Fibroblast of the aortic adventitia (primary cell): ENCODE results near the gene MED27. TPM values are rescaled to one million over a fixed set of nuclear protein-coding genes. Genes with fewer than 3 reads are reported as not detected.

Experiments used
- DNase-seq: peaks from one replicate; pipeline ENCODE4 v3.0.0-alpha.2; 2010; ENCODE audit warnings: low read depth
- H3K4me3 ChIP-seq: 2 replicates; pipeline ENCODE4 v1.5.1; 2011; ENCODE audit warnings: low read depth, mild to moderate bottlenecking, control low read depth, low read length, moderate library complexity
- CTCF ChIP-seq: IDR thresholded peaks from 2 replicates; pipeline ENCODE4 v1.5.1; 2011; ENCODE audit warnings: mild to moderate bottlenecking, low read length, control low read depth, inconsistent platforms; ENCODE audit not compliant: insufficient read depth
- total RNA-seq: library from RNA; depleted of rRNA; stranded (reverse); fragments of >200 nt; gene quantifications from 2 replicates; pipeline ENCODE4 v1.2.3, GENCODE V29; 2012; ENCODE audit warnings: low replicate concordance

MED27 gene
- total RNA-seq, 1 donor: 29.4 TPM

DNA sequence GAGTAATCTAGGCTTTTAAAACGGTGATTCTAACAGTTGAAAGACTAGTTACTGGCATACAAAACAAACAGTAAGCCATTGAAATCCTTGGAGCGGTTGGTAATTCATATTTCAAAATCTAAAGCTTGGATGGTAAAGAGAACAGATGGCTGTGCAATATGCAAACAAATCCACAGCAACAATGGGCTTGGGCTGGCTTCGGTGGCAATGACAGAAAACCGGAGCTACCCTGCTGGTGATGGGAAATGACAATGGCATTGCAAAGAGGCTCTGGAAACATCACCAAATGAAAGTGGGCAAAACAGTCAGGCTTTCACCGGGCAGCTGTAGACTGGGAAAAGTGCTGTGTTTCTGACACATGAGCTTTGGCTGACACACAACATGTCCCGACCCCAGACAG is 42.2 kb downstream of the MED27 start:
- DNase-seq: no peak
- no peak overlapping the region for H3K4me3 ChIP-seq
- no peak for TF ChIP-seq CTCF

GRCh38 chr9:132036521-132036920 is 43.1 kb downstream of the MED27 start:
- H3K4me3 ChIP-seq: no peak overlapping the region
- no peak for TF ChIP-seq CTCF
- DNase-seq: no peak

DNA sequence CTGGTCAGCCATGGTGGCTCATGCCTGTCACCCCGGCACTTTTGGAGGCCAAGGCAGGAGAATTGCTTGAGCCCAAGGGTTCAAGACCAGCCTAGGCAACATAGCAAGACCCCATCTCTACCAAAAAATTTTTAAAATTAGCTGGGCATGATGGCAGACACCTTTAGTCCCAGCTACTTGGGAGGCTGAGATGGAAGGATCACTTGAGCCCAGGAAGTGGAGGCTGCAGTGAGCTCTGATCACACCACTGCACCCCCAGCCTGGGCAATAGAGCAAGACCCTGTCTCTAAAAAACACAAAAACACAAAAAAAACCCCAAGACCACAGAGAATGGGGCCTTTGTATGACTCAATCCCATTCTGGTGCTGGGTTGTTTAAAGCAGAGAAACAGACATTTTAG is 44.0 kb downstream of the MED27 start:
- DNase-seq: no peak
- no peak for TF ChIP-seq CTCF
- H3K4me3 ChIP-seq: no peak overlapping the region

DNA sequence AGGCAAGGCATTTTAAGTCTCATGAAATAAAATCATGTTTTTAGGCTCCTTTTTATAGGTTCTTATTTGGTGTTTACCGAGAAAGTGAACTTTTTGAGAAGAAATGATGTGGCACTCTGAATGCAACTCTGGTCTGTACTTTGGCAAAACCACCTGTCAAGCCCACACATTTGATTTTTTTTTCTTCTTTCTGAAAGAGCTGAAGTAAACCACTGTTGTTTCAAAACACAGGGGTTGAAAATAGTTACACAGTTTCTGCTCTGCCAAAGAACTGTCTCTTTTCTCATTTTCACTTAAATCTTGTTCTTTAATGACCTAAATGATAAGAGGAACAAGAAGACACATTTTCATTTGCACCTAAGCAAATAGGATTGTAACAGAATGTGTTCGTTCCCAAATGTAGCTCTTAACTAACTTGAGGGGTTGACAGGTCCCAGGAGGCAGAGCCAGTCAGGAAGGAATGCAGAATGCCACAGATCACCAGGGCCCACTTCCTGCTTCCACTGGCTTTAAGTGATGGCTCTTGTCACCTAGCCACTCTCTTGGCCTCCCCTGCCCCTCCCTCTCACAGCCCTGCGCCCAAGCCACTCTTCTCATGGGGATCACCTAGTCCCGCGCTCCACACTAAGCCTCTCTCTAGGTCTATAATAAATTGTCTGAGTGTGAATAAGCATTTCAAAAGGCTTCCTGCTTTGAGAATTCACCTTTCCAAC is 47.3 kb downstream of the MED27 start:
- no peak overlapping the region for H3K4me3 ChIP-seq
- DNase-seq: no peak
- no peak for TF ChIP-seq CTCF

- H3K4me3 ChIP-seq: no peak overlapping the region
- DNase-seq: no peak
- TF ChIP-seq CTCF: no peak
These were observed 48.0 kb downstream of the MED27 start for GRCh38 chr9:132031467-132032237.

DNA sequence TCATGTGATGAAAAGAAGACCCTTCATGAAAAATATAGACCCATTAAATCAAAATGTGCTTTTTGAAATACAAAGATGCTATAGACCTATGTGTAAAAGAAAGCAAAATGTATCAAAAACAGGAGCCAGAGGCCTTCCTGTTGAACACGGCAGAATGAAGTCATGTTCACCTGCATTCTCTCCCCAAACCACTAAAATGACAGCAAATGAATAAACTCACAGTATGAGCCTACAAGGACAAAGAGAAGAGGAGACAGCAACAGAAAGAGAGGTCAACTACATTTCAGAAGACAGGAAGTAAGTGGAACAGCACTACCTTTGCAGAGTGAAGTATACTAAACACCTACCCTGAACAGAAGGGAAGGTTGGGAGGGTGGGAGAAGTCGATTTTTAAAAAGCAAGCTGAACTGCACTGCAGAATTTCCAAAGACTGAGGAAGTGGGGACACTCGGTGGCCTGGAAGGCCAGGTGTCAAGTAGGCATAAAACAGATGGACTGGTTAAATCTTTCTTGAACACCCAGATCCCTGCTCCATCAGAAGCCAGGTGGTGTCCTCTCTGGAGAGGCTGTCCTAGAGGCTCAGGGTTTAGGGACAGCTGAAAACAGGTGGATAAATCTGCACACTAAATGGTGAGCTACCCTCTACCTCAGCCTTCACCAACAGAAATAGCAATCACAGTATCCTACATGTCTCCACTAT is 48.9 kb downstream of the MED27 start:
- no peak for DNase-seq
- H3K4me3 ChIP-seq: no peak overlapping the region
- no peak for TF ChIP-seq CTCF
